GM21515 (cell line): ENCODE results near the gene MLPH.

Experiments used
- ATAC-seq: cut with Tn5 transposase; IDR thresholded peaks from one replicate; pipeline ENCODE4 v1.9.1; 2021; ENCODE audit not compliant: unreplicated experiment

Gene MLPH

DNA sequence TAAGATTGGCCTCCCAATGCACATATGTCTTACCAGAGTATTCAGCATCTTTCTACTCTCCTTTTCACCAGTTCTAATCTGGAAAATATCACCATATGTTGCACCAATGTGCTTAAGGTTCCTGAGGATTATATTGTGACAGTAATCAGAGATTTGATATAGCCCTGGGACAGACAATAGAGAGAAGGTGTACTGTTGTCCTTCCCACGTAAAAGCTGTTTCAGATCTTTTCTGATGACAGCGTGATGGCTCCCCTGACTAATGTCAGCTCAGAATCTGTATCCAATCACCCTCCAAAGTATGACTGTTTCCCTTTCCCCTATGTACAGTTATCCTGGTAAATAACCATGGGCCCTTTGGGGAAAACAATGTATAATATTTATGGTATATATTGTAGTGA lies 9.0 kb upstream of the MLPH start:
- no peak for ATAC-seq

DNA sequence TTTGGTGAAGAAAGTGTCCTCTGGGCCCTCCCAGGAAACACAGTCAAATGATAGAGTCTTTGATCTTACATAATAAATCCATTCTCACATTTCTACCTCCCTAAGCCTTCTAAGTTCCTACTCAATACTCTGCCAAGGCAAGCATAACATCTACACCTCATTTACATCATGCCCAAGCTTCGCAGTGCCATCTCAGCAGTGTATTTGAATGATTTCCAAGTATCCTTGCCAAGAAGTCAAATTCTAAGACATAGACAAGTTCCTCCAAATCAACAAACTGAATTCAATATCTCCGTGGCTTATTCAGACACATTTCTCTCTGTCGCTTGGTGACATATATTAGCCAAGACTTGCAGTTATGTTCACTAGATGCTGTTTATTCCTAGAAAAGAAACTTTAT lies 8.1 kb upstream of the MLPH start:
- ATAC-seq, result no peak

DNA sequence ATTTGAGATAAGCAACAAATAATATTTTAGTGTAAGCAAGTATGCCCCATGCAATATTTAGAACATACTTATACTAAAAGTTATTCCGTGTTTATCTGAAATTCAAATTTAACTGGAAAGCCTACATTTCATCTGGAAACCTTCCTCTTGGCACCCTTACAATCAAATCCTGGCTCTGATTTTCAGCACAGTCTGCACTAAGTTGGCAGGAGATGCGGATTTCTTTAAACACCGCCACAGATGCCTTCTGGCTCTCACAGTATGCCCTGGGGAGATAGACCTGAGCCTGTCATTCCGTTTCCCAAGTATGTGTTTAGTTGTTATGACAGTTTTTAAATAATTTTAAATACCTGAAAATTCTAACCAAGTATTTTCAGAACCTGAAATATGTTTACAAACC lies 7.3 kb upstream of the MLPH start:
- no peak for ATAC-seq

DNA sequence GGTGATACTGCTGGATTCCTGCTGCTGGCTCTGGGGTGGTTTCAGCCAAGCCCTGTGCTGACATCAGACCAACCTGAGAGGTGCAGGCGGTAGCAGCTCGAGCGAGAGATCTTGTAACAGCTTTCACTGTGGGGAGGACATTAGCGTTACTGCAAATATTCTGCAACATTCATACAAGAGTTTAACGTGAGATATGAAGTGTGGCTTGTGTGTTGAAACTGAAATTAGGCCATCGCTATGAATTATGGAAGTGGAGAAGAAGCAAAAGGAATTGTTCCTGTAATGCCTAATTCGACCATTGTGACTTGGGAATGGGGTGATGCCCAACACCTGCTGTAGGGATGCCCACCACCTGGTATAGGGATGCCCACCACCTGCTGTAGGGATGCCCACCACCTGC lies 6.5 kb upstream of the MLPH start:
- no peak for ATAC-seq

DNA sequence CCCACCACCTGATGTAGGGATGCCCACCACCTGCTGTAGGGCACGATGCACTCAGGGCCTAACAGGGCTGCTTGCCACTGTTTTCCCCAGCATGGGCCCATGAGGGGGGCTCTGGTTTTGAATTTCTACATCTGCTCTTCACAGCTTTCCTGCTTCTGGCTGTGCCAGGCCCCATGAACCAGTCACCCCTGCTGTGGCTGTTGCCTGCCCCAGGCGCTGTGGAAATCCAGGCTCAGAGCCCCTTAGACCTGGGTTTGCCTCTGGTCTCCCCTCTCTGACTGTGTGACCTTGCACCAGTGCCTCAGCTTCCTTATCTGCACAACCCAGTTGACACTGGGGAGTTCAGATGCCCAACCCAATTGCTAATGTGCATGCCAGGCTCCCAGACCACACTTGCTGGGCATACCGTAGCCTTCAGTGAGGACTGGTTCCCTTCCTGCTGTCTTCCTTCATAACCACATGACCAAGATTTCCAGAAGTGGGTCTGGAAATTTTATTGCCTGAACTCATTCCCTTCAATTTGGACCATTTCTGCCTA lies 6.0 kb upstream of the MLPH start:
- no peak for ATAC-seq

DNA sequence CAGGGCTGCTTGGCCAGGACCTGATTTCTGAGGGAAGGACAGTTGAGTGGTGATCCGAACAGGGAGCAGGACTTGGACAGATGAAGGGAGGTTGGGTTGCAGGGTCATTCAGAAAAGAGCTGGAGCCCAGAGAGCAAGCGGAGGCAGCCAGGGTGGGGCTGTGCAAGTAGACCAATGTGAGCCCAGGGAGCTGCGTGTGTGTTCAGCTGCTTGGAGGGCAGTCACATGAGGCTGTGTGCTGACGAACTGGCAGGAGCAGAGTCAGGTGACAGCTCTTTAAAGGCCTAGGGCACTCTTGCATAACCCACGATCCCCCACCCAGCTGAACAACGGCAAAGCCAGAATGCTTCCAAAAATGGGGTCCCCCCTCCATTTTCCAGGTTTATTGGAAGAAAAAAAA lies 4.6 kb upstream of the MLPH start:
- ATAC-seq, result no peak

DNA sequence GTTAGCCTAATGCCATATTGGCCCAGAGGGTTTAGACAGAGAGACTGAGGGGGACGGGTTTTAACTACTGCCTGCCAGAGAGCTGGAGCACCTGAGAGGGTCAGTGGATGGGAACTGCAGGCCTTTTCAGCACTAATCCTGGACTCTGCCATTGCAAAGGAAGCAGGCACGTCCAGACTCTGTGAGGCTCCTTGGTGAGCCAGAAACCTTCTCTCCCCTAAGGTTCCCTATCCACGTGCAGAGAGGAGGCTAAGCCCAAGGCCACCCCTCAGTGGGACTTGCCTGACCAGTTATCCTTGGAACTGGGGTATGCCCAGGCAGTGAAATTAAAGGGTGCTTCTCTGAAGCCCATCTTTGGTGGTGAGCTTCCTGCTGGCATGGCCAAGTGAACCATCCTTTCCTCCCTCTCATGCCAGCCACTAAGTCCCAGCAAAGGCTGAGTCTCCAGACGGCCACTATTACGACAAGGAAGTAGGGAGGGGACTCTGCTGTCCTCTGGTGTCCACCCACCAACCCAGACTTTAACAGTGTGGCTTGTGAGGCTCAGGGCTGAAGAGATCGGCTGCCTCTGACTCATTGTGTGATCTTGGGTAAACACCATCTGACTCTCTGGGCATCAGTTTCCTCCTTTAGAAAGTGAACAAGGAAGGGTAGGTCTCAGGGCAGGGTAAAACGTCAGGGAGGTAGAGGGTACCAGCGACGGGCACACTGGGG lies 3.9 kb upstream of the MLPH start:
- no peak for ATAC-seq

DNA sequence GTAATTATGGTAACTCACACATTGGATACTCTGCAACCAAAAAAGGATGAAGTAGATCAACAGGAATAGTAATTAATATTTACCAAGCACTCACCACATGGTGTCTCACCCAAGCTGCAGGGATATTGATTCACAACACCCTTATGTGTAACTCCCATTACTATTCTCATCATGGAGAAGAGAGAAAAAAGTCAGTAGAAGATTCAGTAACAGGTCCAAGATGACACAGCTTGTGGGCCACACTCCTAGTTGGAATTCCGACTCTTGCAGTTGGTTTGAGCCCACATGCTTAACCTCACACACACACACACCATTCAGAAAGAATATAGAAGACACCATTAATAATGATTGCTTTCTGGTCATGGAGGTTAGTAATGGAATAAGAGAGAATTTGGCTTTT lies 1.7 kb upstream of the MLPH start:
- ATAC-seq, result no peak

DNA sequence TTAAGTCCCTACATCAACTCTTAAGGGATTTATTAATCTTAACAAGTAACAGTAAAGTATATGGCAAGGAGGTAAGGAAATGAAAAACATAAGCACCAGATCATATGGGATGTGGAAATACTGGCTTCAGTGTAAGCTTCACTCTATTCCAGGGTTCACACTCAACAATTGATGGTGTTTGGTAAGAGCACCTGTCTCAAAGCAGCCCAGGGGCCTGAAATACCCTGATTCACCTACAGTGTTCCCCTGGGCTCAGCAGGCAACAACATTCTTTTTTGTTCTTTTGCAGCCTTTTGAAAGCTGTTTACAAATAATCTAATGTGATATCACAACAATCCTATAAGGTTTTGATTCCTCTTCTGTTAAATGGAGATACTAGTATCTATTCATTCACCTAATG lies 1.2 kb upstream of the MLPH start:
- no peak for ATAC-seq

DNA sequence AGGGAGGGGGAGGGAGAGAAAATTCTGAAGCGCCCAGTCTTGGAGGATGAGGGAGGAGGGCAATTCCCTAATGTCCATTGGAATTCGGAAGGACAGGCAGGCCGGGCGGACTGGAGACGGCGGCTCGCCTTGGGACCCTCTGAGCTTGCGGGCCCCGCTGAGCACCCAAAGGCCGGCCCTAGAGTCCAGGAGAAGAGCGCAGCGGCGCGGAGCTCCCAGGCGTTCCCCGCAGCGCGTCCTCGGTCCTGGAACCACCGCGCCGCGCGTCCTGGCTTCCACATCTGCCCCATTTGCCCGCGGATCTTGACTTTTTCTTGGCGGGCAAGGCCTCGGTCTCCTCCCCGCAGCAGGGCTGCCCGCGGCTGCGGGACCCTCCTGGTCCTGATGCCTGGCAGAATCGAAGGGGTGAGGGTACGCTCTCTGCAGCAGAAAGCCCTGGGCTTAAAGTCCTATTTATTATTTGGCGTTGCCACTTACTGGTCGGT lies 675 bp upstream of the MLPH start:
- ATAC-seq, result no peak

DNA sequence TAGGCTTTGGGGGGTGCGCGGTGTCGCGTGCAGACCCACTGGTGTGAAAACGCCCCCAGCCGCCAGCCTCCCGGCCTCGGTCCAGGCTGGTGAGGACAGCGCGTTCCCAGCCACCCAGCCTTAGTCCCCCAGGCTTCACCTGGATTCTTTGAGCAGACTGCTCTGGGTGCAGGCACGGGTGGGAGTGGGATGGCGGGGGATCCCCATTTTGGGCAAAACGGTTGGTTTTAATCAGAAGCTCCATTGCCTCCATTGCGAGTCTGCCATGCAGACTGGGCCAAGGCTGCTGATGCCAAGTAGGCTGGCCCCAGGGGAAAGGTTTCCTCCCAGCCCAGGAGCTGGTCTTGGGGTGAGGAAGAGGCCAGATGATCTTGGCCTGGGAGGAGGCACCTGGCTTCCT lies 445 bp downstream of the MLPH start:
- no peak for ATAC-seq

DNA sequence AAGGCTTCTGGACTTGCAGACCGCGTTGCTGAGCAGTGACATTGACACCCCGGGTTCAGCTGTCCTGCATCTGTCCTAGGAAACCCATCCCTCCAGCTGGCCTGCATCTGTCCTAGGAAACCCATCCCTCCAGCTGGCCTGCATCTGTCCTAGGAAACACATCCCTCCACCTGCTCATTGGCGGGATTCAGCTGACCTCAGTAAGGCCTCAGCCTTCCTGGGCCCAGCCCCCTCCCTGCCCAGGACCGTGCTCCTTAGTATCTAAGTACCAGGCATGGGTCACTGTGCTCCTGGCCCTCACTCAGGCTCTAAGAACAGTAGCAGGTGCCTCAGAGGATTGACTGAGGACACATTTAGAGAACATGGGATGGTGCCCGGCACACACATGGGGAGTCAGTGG lies 1.2 kb downstream of the MLPH start:
- no peak for ATAC-seq

DNA sequence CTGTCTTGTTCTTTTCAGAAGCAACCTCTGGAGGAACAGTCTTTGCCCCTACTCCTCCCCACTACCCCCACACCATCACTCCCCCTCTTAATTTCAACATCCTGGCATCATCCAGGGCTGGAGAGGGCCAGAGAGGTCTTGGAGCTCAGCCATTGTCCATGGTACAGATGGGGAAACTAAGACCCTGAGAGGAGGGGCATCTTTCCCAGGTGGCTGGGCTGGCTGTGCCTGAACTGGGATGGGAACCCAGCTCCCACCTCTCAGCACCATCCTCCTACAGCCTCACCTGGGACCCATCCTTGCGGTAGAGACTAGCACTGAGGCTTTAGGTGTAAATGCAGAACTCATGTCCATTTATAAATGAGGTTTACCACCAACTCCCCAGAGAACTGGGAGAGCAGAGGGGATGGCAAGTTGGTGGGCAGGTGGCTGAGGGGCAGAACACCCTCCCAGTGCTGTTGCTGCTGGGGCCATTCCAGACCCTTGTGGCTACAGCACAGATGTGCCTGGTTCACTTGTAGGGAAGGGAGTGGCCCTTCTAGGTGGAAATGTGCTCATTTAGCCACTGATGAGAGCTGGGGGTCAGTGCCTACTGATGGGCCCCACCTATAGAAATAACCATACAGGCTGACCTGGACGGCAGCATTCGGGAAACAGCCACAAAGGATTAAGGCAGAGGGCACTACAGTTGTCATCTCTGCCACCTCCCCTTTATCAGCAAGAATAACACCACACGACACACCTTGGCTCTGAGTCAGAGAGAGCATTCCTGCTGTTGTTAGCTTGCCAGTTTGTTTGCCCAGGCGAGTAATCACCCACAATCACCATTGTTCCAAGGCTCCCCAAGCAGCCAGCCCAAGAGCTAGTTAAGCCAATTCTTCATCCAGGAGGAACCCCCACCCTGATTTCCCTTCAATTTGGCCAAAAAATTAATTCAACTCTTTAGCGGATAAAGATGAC lies 2.1 kb downstream of the MLPH start:
- ATAC-seq, result no peak

DNA sequence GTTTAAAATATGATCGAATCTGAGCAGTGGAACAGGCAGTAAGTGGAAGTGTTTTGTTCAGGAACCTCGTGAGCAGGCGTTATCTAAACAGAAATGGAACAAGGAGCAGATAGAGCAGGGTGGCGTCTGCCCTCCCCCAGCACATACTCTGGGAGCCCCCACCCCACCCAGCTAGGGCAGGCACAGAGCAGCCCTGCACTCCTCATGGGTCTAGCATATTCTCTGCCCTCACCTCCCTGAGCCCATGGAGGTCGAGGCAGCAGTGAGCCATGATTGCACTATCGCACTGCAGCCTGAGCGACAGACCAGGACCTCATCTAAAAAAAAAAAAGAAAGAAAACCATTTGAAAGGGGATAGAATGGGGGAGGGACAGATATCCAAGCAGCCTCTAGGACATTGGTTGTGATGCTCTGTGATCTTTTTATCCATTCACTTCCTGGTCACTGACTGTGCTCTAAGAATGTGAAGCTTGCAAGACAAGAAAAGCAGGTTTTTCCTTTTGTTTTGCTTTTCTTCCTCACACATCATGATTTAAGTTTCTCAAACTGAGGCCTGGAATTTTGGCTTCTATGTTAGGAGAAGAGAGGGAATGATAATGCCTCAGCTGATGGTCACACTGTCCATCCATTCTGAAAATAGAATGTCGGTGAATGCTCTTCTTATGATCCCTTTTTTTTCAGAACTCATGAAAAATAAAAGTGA lies 3.1 kb downstream of the MLPH start:
- no peak for ATAC-seq

DNA sequence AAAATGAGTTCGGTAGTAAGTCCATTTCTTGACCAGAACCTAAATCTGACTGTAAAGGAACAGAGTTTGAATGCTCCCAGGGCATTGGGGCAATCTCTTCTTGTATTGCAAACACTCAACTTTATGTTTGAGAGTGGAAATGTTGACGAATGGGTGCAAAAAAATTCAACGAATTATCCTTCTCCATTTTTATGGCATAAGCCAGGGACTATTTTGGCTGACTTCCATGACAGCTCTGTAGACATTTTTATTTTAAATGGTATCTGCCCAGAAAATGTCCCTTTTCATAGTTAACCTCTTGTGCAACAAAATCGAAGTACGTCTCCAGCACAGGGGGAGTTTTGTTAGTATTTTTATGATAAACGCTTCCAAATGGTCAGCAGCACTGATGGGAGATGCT lies 3.7 kb downstream of the MLPH start:
- ATAC-seq, result no peak

DNA sequence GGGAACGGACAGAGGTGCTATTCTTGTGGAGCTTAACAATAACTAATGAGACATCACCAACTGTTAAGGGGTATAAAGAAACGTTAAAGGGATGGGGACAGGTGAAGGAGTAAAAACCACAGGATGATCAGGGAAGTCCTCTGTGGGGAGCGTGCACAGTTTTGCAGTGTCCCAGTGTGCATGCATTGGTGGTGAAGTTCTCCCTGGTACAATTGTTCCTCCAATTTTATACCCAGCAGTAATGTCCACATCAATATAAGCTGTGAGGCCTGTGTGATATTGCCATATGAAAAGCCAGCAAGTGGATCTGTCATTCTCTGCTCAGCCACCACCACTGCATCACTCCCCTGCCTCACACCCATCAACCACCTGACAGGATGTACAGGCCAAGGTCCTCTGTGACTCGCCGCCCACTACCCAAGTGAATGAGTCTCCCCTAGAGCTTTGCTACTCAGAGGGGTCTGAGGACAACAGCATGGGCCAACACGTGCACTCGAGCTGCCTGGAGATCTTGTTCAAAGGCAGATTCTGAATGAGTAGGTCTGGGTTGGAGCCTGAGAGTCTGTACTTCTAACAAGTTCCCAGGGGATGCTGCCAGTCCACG lies 4.6 kb downstream of the MLPH start:
- no peak for ATAC-seq

DNA sequence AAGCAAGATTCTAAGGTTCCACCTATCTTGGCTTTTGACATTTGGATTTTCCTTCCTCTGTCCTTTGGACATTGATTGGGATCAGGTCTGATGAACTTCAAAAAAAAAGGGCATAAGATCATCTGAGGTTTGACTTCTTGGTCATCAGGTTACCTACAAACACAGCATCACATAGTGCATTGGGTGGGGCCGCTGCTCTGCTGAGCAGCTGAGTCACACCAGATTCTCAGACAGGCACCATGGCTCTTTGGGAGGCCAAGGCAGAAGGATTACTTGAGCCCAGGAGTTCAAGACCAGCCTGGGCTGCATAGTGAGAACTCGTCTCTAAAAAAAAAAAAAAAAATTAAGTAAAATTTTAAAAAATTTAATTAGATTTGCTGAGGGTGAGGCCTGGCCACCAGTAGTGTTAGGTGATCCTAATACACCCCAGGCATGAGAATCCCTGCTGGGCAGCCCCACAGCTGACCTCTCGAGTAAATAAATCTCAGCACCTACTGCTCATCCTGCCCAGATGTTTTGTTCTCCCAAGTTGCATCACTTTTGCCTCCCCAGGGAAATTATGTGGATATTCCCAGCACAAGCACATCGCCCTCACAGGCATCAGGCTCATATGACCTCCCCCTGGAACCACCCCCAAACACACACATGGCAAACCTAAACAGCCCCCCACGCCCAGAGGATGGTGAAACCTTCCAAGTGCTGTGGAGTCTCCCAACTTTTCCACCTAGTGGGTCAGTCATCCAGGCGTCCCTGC lies 5.3 kb downstream of the MLPH start:
- ATAC-seq, result no peak

DNA sequence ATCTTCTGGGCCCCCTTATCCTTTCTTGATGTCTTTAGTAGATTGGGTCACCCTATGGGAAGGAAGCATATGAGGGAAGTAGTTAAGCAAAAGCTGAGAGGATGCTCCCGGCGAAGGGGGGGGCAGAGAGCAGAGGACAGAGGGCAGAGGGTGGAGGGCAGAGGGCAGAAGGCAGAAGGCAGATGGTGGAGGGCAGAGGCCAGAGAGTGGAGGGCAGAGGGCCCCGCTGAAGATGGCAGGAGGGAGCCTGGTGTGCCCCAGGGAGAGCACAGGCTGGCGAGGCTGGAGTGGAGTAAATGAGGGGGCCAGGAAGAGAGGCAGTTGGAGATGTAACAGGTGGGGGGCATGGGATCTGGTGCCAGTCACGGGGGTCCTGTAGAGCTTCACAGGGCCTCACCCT lies 7.0 kb downstream of the MLPH start:
- no peak for ATAC-seq

DNA sequence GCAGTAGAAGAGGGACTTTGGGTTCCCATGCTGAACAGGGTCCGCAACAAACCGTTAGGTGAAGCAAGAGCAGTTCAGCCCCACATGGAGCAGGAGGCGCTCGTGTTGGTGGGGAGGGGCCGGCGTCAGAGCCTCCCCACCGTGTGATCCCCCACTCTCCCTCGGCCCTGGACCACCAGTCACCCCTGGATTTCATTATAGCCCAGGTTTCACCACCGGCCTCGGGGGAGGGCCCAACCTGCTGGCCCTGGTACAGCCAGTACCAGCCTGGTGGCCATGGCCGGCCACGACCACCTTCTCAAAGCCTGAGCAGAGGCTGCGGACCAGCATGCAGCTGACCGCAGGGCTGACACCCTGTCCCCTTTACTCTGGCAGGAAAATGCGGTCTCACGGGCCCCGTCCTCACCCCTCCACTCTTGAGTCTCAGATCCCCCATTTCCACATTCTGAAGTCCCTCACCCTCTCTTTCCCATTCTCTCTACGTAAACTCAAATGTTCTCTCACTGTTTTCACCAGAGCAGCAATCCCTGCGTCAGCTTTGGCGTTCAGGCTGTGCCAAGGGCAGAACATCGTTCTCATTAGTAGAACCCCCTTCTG lies 8.6 kb downstream of the MLPH start:
- no peak for ATAC-seq

DNA sequence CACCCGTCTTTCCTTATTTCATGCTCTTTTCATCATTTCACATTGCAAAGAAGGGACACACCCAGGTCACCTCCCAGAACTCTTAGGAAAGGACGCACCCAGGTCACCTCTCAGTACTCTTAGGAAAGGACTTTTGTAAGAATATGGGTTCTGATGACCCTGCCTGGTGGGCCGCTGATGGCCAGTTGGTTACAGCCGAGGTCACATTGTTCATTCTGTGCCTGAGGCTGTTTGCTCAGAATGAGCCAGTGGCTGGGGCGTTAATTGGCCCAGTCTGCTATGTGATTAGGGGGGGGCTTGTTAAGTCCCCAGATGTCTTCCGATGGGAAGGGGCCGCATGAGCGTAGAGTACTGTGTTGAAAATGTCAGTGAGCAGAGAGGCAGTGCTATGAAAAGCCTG lies 9.4 kb downstream of the MLPH start:
- no peak for ATAC-seq
